Cardiac muscle cell (in vitro differentiated cells and primary cell): ENCODE data around the gene MLPH. TPM values are rescaled to one million over a fixed set of nuclear protein-coding genes. Genes with fewer than 3 reads are reported as not detected.
A peak's percentile ranks its signal among the peaks of the same experiment; 100 is the strongest.

ENCODE experiments used
- DNase-seq, 2 donors: peaks; one replicate each; pipeline versions ENCODE4 v3.0.0 to v3.0.0-alpha.2; 2010 to 2017; ENCODE audit warnings: low read depth in 1 of 2, low spot score in 1 of 2
- H3K27ac ChIP-seq: fragments of 200-600 bp; sonication (generic); 2 replicates; pipeline ENCODE4 v1.5.1; 2016
- H3K27me3 ChIP-seq: fragments of 200-600 bp; sonication (generic); 2 replicates; pipeline ENCODE4 v1.6.0; 2016; ENCODE audit warnings: control low read depth
- H3K36me3 ChIP-seq: fragments of 200-600 bp; sonication (generic); 2 replicates; pipeline ENCODE4 v1.5.1; 2016; ENCODE audit warnings: control low read depth
- H3K4me1 ChIP-seq: fragments of 200-600 bp; sonication (generic); 2 replicates; pipeline ENCODE4 v1.8.1; 2017; ENCODE audit warnings: low read depth, mild to moderate bottlenecking, mixed run types
- H3K4me3 ChIP-seq: fragments of 200-600 bp; sonication (generic); 2 replicates; pipeline ENCODE4 v1.5.1; 2016; ENCODE audit warnings: mild to moderate bottlenecking
- H3K9me3 ChIP-seq: fragments of 200-600 bp; sonication (generic); 2 replicates; pipeline ENCODE4 v1.5.1; 2017; ENCODE audit warnings: low read depth, mild to moderate bottlenecking, control low read depth
- CTCF ChIP-seq: IDR thresholded peaks from 2 replicates; pipeline ENCODE4 v1.5.1; 2012; ENCODE audit warnings: low read depth, mild to moderate bottlenecking, low read length
- polyA plus RNA-seq: library from polyadenylated mRNA; unstranded; fragments of >200 nt; fragmentation: Nextera tagmentation; extraction: Ambion mirVana; gene quantifications from 2 replicates; pipeline ENCODE4 v1.2.1, GENCODE V29; 2016
- total RNA-seq: library from RNA; depleted of rRNA; stranded (reverse); fragments of >200 nt; gene quantifications from 2 replicates; pipeline ENCODE4 v1.2.3, GENCODE V29; 2016

MLPH gene
- total and polyA plus RNA-seq, 2 experiments from 2014 or later: 0.27 to 1.4 TPM

GRCh38 chr2:237480988-237481525 lies 6.0 kb upstream of the MLPH start:
- no peak overlapping the region for H3K27ac ChIP-seq
- peaks cover 88% of the 10 kb centered on the region for H3K27me3 ChIP-seq
- no peaks in the 10 kb centered on the region for H3K4me1 ChIP-seq
- TF ChIP-seq CTCF: no peak
- H3K36me3 ChIP-seq: no peaks in the 10 kb centered on the region
- no peak overlapping the region for H3K4me3 ChIP-seq
- no peaks in the 10 kb centered on the region for H3K9me3 ChIP-seq
- no peak for DNase-seq

GRCh38 chr2:237482485-237482884 lies 4.6 kb upstream of the MLPH start:
- Histone ChIP-seq H3K27me3 (peaks cover 88% of the 10 kb centered on the region), H3K27ac (no peak overlapping the region), H3K9me3 (no peaks in the 10 kb centered on the region), H3K36me3 (no peaks in the 10 kb centered on the region), H3K4me3 (no peak overlapping the region), H3K4me1 (peaks cover 4% of the 10 kb centered on the region)
- DNase-seq: peak in 1 of 2 donors; percentile 22
- no peak for TF ChIP-seq CTCF

- H3K27ac ChIP-seq: no peak overlapping the region
- TF ChIP-seq CTCF: peak; percentile 37
- H3K4me3 ChIP-seq: no peak overlapping the region
- no peaks in the 10 kb centered on the region for H3K36me3 ChIP-seq
- H3K4me1 ChIP-seq: peaks cover 4% of the 10 kb centered on the region
- DNase-seq: peak in 1 of 2 donors; percentile 57
- H3K9me3 ChIP-seq: no peaks in the 10 kb centered on the region
- H3K27me3 ChIP-seq: peaks cover 88% of the 10 kb centered on the region
Observed at GRCh38 chr2:237483018-237483731, 3.9 kb upstream of the MLPH start.

GRCh38 chr2:237485304-237485703 lies 1.7 kb upstream of the MLPH start:
- H3K9me3 ChIP-seq: no peaks in the 10 kb centered on the region

GRCh38 chr2:237485844-237486243 lies 1.2 kb upstream of the MLPH start:
- no peak for TF ChIP-seq CTCF
- Histone ChIP-seq H3K36me3 (no peaks in the 10 kb centered on the region), H3K4me3 (no peak overlapping the region), H3K4me1 (peaks cover 4% of the 10 kb centered on the region), H3K9me3 (no peaks in the 10 kb centered on the region), H3K27me3 (peaks cover 85% of the 10 kb centered on the region), H3K27ac (no peak overlapping the region)
- DNase-seq: no peak

More at GRCh38 chr2:237485304-237485703, 1.7 kb upstream of the MLPH start:
- TF ChIP-seq CTCF: no peak
- Histone ChIP-seq H3K36me3 (no peaks in the 10 kb centered on the region), H3K27me3 (peaks cover 88% of the 10 kb centered on the region), H3K27ac (no peak overlapping the region), H3K4me3 (no peak overlapping the region), H3K4me1 (peaks cover 4% of the 10 kb centered on the region)
- no peak for DNase-seq
